ENCODE measurements around the gene ZNF223. TPM values are rescaled to one million over a fixed set of nuclear protein-coding genes. Genes with fewer than 3 reads are reported as not detected.

Gene ZNF223
- total and polyA plus RNA-seq, 2 experiments from 2014 or later = 5.1 to 7.6 TPM

DNA sequence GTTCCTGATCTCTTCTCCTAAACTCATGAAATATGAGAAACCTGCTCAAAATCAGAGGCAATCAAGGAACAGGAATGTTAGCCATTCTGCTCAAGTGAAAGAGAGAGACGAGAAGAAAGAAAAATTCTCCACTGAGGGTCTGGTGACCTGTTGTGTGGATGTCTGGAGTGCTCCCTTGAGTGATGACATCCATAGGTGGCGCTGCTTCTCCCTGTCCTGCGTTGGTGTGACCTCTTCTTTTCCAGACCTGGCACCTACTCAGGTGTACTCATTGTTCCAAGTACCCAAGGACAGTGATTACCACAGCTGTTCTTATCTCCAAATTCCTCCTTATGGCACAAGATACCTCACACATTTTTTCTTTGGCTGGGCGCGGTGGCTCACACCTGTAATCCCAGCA lies 4.0 kb downstream of the ZNF223 start:
- Histone ChIP-seq H3K27me3 (no peaks in the 10 kb centered on the region), H3K36me3 (peaks cover 13% of the 10 kb centered on the region), H3K4me3 (no peak overlapping the region), H3K4me1 (ENCODE audit: low read depth) (no peaks in the 10 kb centered on the region), H3K9me3 (ENCODE audit: low read depth) (no peaks in the 10 kb centered on the region), H3K27ac (no peak overlapping the region)
- DNase-seq (ENCODE audit: low read depth in 1 of 2, low spot score in 1 of 2) = no peak
- TF ChIP-seq CTCF (IDR thresholded peaks at IDR 0.05; ENCODE audit: low read depth, low read length) = no peak

- Histone ChIP-seq H3K4me3 (no peak overlapping the region), H3K4me1 (ENCODE audit: low read depth) (no peaks in the 10 kb centered on the region), H3K9me3 (ENCODE audit: low read depth) (no peaks in the 10 kb centered on the region), H3K36me3 (peaks cover 25% of the 10 kb centered on the region), H3K27me3 (no peaks in the 10 kb centered on the region), H3K27ac (no peak overlapping the region)
- no peak for TF ChIP-seq CTCF (IDR thresholded peaks at IDR 0.05; ENCODE audit: low read depth, low read length)
- no peak for DNase-seq (ENCODE audit: low read depth in 1 of 2, low spot score in 1 of 2)
Observed at GRCh38 chr19:44059229-44059628, 7.4 kb downstream of the ZNF223 start.

GRCh38 chr19:44061038-44061437 lies 9.2 kb downstream of the ZNF223 start:
- TF ChIP-seq CTCF (IDR thresholded peaks at IDR 0.05; ENCODE audit: low read depth, low read length) = no peak
- H3K9me3 ChIP-seq (ENCODE audit: low read depth) = no peaks in the 10 kb centered on the region
- no peaks in the 10 kb centered on the region for H3K4me1 ChIP-seq (ENCODE audit: low read depth)
- no peak overlapping the region for H3K27ac ChIP-seq
- H3K4me3 ChIP-seq = no peak overlapping the region
- peaks cover 30% of the 10 kb centered on the region for H3K36me3 ChIP-seq
- H3K27me3 ChIP-seq = no peaks in the 10 kb centered on the region
- DNase-seq (ENCODE audit: low read depth in 1 of 2, low spot score in 1 of 2) = no peak

DNA sequence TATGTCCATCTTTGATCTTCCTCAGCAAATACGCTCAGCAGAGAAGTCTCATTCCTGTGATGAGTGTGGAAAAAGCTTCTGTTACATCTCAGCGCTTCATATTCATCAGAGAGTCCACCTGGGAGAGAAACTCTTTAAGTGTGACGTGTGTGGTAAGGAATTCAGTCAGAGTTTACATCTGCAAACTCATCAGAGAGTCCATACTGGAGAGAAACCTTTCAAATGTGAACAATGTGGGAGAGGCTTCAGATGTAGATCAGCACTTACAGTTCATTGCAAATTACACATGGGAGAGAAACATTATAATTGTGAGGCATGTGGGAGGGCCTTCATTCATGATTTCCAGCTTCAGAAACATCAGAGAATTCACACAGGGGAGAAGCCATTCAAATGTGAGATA lies 14.5 kb downstream of the ZNF223 start:
- Histone ChIP-seq H3K36me3 (peaks cover 25% of the 10 kb centered on the region), H3K27me3 (no peaks in the 10 kb centered on the region), H3K9me3 (ENCODE audit: low read depth) (no peaks in the 10 kb centered on the region), H3K27ac (no peak overlapping the region), H3K4me1 (ENCODE audit: low read depth) (no peaks in the 10 kb centered on the region), H3K4me3 (no peak overlapping the region)
- no peak for TF ChIP-seq CTCF (IDR thresholded peaks at IDR 0.05; ENCODE audit: low read depth, low read length)
- no peak for DNase-seq (ENCODE audit: low read depth in 1 of 2, low spot score in 1 of 2)

GRCh38 chr19:44069415-44069814 lies 17.6 kb downstream of the ZNF223 start:
- DNase-seq (ENCODE audit: low read depth in 1 of 2, low spot score in 1 of 2) = no peak
- peaks cover 17% of the 10 kb centered on the region for H3K36me3 ChIP-seq
- H3K4me3 ChIP-seq = no peak overlapping the region
- TF ChIP-seq CTCF (IDR thresholded peaks at IDR 0.05; ENCODE audit: low read depth, low read length) = no peak
- no peak overlapping the region for H3K27ac ChIP-seq
- peaks cover 5% of the 10 kb centered on the region for H3K4me1 ChIP-seq (ENCODE audit: low read depth)
- no peaks in the 10 kb centered on the region for H3K9me3 ChIP-seq (ENCODE audit: low read depth)
- H3K27me3 ChIP-seq = no peaks in the 10 kb centered on the region
